ENCODE results near the gene COMMD2. TPM values are rescaled to one million over a fixed set of nuclear protein-coding genes. Genes with fewer than 3 reads are reported as not detected.

Gene COMMD2
- total RNA-seq, 1 donor from 2014 or later = 52.2 TPM

GRCh38 chr3:149781741-149782140, 29.5 kb upstream of the COMMD2 start:
- Mint-ChIP-seq H3K4me3 (ENCODE audit: unreplicated experiment) (no peak overlapping the region), H3K27me3 (ENCODE audit: low read depth) (no peaks in the 10 kb centered on the region), H3K9me3 (ENCODE audit: low read depth) (no peaks in the 10 kb centered on the region), H3K4me1 (ENCODE audit: low read depth) (peaks cover 17% of the 10 kb centered on the region), H3K27ac (ENCODE audit: unreplicated experiment) (no peak overlapping the region), H3K36me3 (ENCODE audit: low read depth) (no peaks in the 10 kb centered on the region)
- TF ChIP-seq, protein P1, sequence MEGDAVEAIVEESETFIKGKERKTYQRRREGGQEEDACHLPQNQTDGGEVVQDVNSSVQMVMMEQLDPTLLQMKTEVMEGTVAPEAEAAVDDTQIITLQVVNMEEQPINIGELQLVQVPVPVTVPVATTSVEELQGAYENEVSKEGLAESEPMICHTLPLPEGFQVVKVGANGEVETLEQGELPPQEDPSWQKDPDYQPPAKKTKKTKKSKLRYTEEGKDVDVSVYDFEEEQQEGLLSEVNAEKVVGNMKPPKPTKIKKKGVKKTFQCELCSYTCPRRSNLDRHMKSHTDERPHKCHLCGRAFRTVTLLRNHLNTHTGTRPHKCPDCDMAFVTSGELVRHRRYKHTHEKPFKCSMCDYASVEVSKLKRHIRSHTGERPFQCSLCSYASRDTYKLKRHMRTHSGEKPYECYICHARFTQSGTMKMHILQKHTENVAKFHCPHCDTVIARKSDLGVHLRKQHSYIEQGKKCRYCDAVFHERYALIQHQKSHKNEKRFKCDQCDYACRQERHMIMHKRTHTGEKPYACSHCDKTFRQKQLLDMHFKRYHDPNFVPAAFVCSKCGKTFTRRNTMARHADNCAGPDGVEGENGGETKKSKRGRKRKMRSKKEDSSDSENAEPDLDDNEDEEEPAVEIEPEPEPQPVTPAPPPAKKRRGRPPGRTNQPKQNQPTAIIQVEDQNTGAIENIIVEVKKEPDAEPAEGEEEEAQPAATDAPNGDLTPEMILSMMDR (IDR thresholded peaks at IDR 0.05) = no peak
- DNase-seq (ENCODE audit: low spot score) = no peak

DNA sequence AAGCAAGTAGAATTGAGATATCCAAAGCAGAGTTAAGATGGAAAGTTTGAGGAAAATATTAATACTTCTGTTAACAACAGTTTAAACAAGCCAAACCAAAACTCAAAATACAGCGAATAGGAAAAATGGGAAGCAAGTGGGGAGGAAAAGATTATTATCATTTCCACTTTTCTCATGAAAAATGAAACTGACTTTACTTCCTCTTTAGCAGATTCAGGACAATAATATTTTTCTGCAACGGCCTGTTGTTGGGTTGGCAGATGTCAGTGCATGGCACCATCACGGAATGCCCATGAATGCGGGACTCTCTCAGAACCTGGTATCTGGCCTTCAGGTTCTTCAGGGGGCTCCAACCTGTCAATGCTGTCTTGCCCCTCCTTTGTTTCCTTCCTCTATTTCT, 28.9 kb upstream of the COMMD2 start:
- Mint-ChIP-seq H3K9me3 (ENCODE audit: low read depth) (no peaks in the 10 kb centered on the region), H3K4me1 (ENCODE audit: low read depth) (peaks cover 17% of the 10 kb centered on the region), H3K36me3 (ENCODE audit: low read depth) (no peaks in the 10 kb centered on the region), H3K27ac (ENCODE audit: unreplicated experiment) (no peak overlapping the region), H3K27me3 (ENCODE audit: low read depth) (no peaks in the 10 kb centered on the region), H3K4me3 (ENCODE audit: unreplicated experiment) (no peak overlapping the region)
- DNase-seq (ENCODE audit: low spot score) = no peak
- TF ChIP-seq, protein P1 (IDR thresholded peaks at IDR 0.05) = no peak

GRCh38 chr3:149777414-149778214, 25.3 kb upstream of the COMMD2 start:
- H3K9me3 Mint-ChIP-seq (ENCODE audit: low read depth) = no peaks in the 10 kb centered on the region
- no peak overlapping the region for H3K4me3 Mint-ChIP-seq (ENCODE audit: unreplicated experiment)
- H3K27me3 Mint-ChIP-seq (ENCODE audit: low read depth) = no peaks in the 10 kb centered on the region
- H3K27ac Mint-ChIP-seq (ENCODE audit: unreplicated experiment) = no peak overlapping the region
- H3K4me1 Mint-ChIP-seq (ENCODE audit: low read depth) = no peaks in the 10 kb centered on the region
- no peak for DNase-seq (ENCODE audit: low spot score)
- no peaks in the 10 kb centered on the region for H3K36me3 Mint-ChIP-seq (ENCODE audit: low read depth)
- TF ChIP-seq, protein P1 (IDR thresholded peaks at IDR 0.05) = no peak

GRCh38 chr3:149776170-149776569, 23.9 kb upstream of the COMMD2 start:
- H3K4me1 Mint-ChIP-seq (ENCODE audit: low read depth) = no peaks in the 10 kb centered on the region
- no peak overlapping the region for H3K27ac Mint-ChIP-seq (ENCODE audit: unreplicated experiment)
- TF ChIP-seq, protein P1 (IDR thresholded peaks at IDR 0.05) = no peak
- no peaks in the 10 kb centered on the region for H3K36me3 Mint-ChIP-seq (ENCODE audit: low read depth)
- H3K9me3 Mint-ChIP-seq (ENCODE audit: low read depth) = no peaks in the 10 kb centered on the region
- H3K27me3 Mint-ChIP-seq (ENCODE audit: low read depth) = no peaks in the 10 kb centered on the region
- no peak overlapping the region for H3K4me3 Mint-ChIP-seq (ENCODE audit: unreplicated experiment)
- DNase-seq (ENCODE audit: low spot score) = no peak

DNA sequence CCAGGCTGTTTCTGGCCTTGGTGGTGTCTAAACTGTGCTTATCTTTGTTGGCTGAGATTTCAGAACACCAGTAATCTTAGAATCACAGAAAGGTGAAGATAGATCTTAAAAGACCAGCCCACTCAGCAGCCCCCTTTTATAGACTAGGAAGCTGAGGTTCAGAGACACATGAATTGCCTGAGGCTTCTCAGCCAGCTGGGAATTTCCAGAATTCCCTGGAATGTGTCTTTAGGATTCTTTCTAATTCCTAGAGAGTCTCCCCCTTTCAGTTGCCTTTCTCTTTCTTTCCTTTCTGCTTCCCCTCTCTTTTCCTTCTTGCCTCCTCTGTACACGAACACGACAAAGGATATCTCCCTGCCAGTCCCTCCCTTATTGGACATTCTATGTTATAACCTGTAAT, 20.6 kb upstream of the COMMD2 start:
- Mint-ChIP-seq H3K9me3 (ENCODE audit: low read depth) (no peaks in the 10 kb centered on the region), H3K4me3 (ENCODE audit: unreplicated experiment) (no peak overlapping the region), H3K4me1 (ENCODE audit: low read depth) (no peaks in the 10 kb centered on the region), H3K27ac (ENCODE audit: unreplicated experiment) (no peak overlapping the region), H3K36me3 (ENCODE audit: low read depth) (no peaks in the 10 kb centered on the region), H3K27me3 (ENCODE audit: low read depth) (peaks cover under 1% of the 10 kb centered on the region)
- DNase-seq (ENCODE audit: low spot score) = no peak
- TF ChIP-seq, protein P1 (IDR thresholded peaks at IDR 0.05) = no peak

Measured in chondrocyte (in vitro differentiated cells).